HCT116 (cell line): ENCODE measurements around the gene PACRG. TPM values are rescaled to one million over a fixed set of nuclear protein-coding genes. Genes with fewer than 3 reads are reported as not detected.

Source experiments
- ATAC-seq: fragments of 200-7000 bp; cut with Tn5 transposase; 2 replicates; pipeline ENCODE4 v1.9.1; 2020; ENCODE audit warnings: mild to moderate bottlenecking, moderate library complexity
- BruUV-seq: library from RNA; stranded (reverse); fragments of 400-500 nt; replicated peaks from 2 replicates; lab custom pipeline; 2021; lab: Mats Ljungman, UMichigan
- CTCF ChIA-PET: fragments of 300-600 bp; sonication (Branson Sonifier 250); formaldehyde crosslinking; loops from one replicate; lab custom pipeline; 2021; ENCODE audit warnings: antibody characterized with exemption; lab: Charles Lee
- POLR2A ChIA-PET: fragments of 300-600, 350-600 bp; sonication (Branson Sonifier 250); formaldehyde crosslinking; loops from one replicate; lab custom pipeline; 2021; ENCODE audit warnings: antibody characterized with exemption; lab: Charles Lee
- RAD21 ChIA-PET, 2 experiments: fragments of 300-600 bp; sonication (Branson Sonifier 250); formaldehyde crosslinking; loops; one replicate each; lab custom pipeline; 2023; ENCODE audit warnings: low total read pairs in 2 of 2; ENCODE audit not compliant: uncharacterized antibody in 2 of 2, unreplicated experiment in 2 of 2, low non-redundant PET in 1 of 2; lab: Charles Lee
- DNase-seq: peaks from one replicate; pipeline ENCODE4 v3.0.0-alpha.2; 2010; ENCODE audit warnings: low read depth, low spot score
- H2AFZ ChIP-seq: fragments of 200-600 bp; shearing (Covaris generic), sonication (generic); 2 replicates; pipeline ENCODE4 v1.6.1; 2017; ENCODE audit warnings: low read depth, mixed run types, mixed read lengths, antibody characterized with exemption, low read length; ENCODE audit not compliant: poor library complexity, severe bottlenecking
- H3K27ac ChIP-seq: 2 replicates; pipeline ENCODE4 v1.5.1; 2012; ENCODE audit warnings: low read depth, low read length
- H3K27me3 ChIP-seq: fragments of 200-600 bp; sonication (generic); 2 replicates; pipeline ENCODE4 v1.6.1; 2016; ENCODE audit warnings: mixed run types, low read length, mixed read lengths; ENCODE audit not compliant: insufficient read depth
- H3K36me3 ChIP-seq, 2 experiments: fragments of 200-500 bp in 1 of 2; fragments of 200-600 bp in 1 of 2; sonication (Bioruptor generic) in 1 of 2; sonication (generic) in 1 of 2; 2 replicates each; pipeline versions ENCODE4 v1.5.1 to v1.6.1; 2014 to 2016; ENCODE audit warnings: low read length in 2 of 2, inconsistent platforms in 1 of 2, mixed read lengths in 1 of 2, mixed run types in 1 of 2; ENCODE audit not compliant: insufficient read depth in 2 of 2, control insufficient read depth in 1 of 2
- H3K4me1 ChIP-seq, 2 experiments: fragments of 200-600 bp in 1 of 2; sonication (generic) in 1 of 2; 2 replicates each; pipeline versions ENCODE4 v1.5.1 to v1.6.1; 2012 to 2017; ENCODE audit warnings: low read length in 2 of 2, inconsistent platforms in 1 of 2, mild to moderate bottlenecking in 1 of 2, mixed read lengths in 1 of 2, mixed run types in 1 of 2, moderate library complexity in 1 of 2; ENCODE audit not compliant: insufficient read depth in 2 of 2, control insufficient read depth in 1 of 2
- H3K4me2 ChIP-seq: fragments of 200-600 bp; sonication (generic); 2 replicates; pipeline ENCODE4 v1.6.1; 2017; ENCODE audit warnings: mixed run types, low read length, mixed read lengths
- H3K4me3 ChIP-seq, 2 experiments: fragments of 200-600 bp in 1 of 2; sonication (generic) in 1 of 2; replicated peaks in 1 of 2; 2 replicates each; pipeline ENCODE4 v1.5.1; 2011 to 2016; ENCODE audit warnings: low read length in 2 of 2, control low read depth in 1 of 2, low read depth in 1 of 2, mild to moderate bottlenecking in 1 of 2, mixed read lengths in 1 of 2, mixed run types in 1 of 2
- H3K79me2 ChIP-seq: fragments of 200-600 bp; sonication (generic); 2 replicates; pipeline ENCODE4 v1.6.1; 2017; ENCODE audit warnings: mild to moderate bottlenecking, mixed run types, low read length, moderate library complexity, mixed read lengths; ENCODE audit not compliant: insufficient read depth
- H3K9ac ChIP-seq: fragments of 200-600 bp; sonication (generic); 2 replicates; pipeline ENCODE4 v1.6.1; 2016; ENCODE audit warnings: low read length, mixed read lengths
- H3K9me2 ChIP-seq: fragments of 200-600 bp; sonication (generic), shearing (Covaris generic); 2 replicates; pipeline ENCODE4 v1.6.1; 2017; ENCODE audit warnings: mixed run types, mild to moderate bottlenecking, moderate library complexity; ENCODE audit not compliant: insufficient read depth
- H3K9me3 ChIP-seq, 2 experiments: fragments of 200-500 bp in 1 of 2; fragments of 200-600 bp in 1 of 2; sonication (Bioruptor generic) in 1 of 2; sonication (generic) in 1 of 2; 2 replicates each; pipeline ENCODE4 v1.6.1; 2014 to 2017; ENCODE audit warnings: low read length in 2 of 2, mixed read lengths in 2 of 2, inconsistent platforms in 1 of 2, low read depth in 1 of 2, mild to moderate bottlenecking in 1 of 2, mixed run types in 1 of 2, moderate library complexity in 1 of 2; ENCODE audit not compliant: control insufficient read depth in 1 of 2, insufficient read depth in 1 of 2
- H4K20me1 ChIP-seq: fragments of 200-600 bp; sonication (generic), shearing (Covaris generic); 2 replicates; pipeline ENCODE4 v1.6.1; 2017; ENCODE audit warnings: mixed run types, mild to moderate bottlenecking, moderate library complexity; ENCODE audit not compliant: insufficient read depth
- CBX3 ChIP-seq: IDR thresholded peaks from 2 replicates; pipeline ENCODE4 v1.6.1; 2012; ENCODE audit warnings: low read depth
- CEBPB ChIP-seq: IDR thresholded peaks from 2 replicates; pipeline ENCODE4 v1.6.1; 2012; ENCODE audit warnings: low read depth
- EGR1 ChIP-seq: IDR thresholded peaks from 2 replicates; pipeline ENCODE4 v1.6.1; 2012; ENCODE audit warnings: low read depth
- EZH2 ChIP-seq: fragments of 200-600 bp; sonication (generic); IDR thresholded peaks from 2 replicates; pipeline ENCODE4 v1.6.1; 2017; ENCODE audit warnings: antibody characterized with exemption, mixed run types
- FOSL1 ChIP-seq: IDR thresholded peaks from 2 replicates; pipeline ENCODE4 v1.6.1; 2012; ENCODE audit warnings: low read depth
- JUND ChIP-seq: IDR thresholded peaks from 2 replicates; pipeline ENCODE4 v1.6.1; 2012
- MAX ChIP-seq: IDR thresholded peaks from 2 replicates; pipeline ENCODE4 v1.6.1; 2012
- POLR2A ChIP-seq: IDR thresholded peaks from 2 replicates; pipeline ENCODE4 v1.7.0; 2011; ENCODE audit warnings: borderline replicate concordance; ENCODE audit not compliant: insufficient read depth, insufficient read length; ENCODE audit errors: extremely low read depth
- POLR2AphosphoS5 ChIP-seq: IDR thresholded peaks from 2 replicates; pipeline ENCODE4 v1.6.1; 2011; ENCODE audit warnings: mild to moderate bottlenecking, low read depth, low read length, moderate library complexity
- SP1 ChIP-seq: IDR thresholded peaks from 2 replicates; pipeline ENCODE4 v1.6.1; 2012; ENCODE audit warnings: low read depth
- ZFX ChIP-seq: fragments of 450-650 bp; IDR thresholded peaks from 2 replicates; pipeline ENCODE4 v1.6.1; 2017
- ZNF274 ChIP-seq: fragments of 200-500 bp; sonication (Bioruptor generic); IDR thresholded peaks from 2 replicates; pipeline ENCODE4 v1.6.1; 2014; ENCODE audit warnings: mild to moderate bottlenecking, low read depth, low read length, inconsistent platforms
- intact Hi-C: fragments of 100-400 bp; cut with micrococcal nuclease; formaldehyde crosslinking; loops from 2 replicates; pipeline ENCODE4 v1.10.0; 2022
- total RNA-seq: library from RNA; stranded (reverse); gene quantifications from one replicate; pipeline ENCODE4 v1.2.1, GENCODE V29; 2021; ENCODE audit not compliant: unreplicated experiment
- TF ChIP-seq, protein P1 (sequence below): IDR thresholded peaks from 2 replicates; pipeline ENCODE4 v1.6.1; 2011; ENCODE audit warnings: mild to moderate bottlenecking, low read length, moderate library complexity; ENCODE audit not compliant: insufficient replicate concordance; ENCODE audit errors: extremely low read depth
- TF ChIP-seq, protein P2 (sequence below): IDR thresholded peaks from 2 replicates; pipeline ENCODE4 v1.6.1; 2012; ENCODE audit warnings: low read depth

PACRG gene
- total RNA-seq, 1 experiment from 2014 or later = 0.71 TPM

DNA sequence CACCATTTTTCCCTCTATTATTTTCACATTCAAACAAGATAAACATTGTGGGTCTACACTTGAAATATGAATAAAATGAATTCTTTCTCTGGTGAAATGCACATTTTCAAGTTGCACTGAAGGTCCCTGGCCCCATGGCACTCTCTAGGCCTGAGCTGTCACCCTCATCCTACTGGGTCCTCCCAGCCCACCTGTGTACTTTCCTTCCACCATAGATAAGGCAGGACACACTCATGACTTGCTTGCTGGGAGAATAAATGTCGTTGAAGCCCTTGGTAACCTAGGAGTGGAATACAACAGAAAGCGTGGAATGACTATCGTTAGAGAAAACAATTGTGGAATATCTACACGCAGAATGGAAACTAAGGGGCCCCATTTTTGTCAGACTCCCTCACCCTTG is 585.8 kb downstream of the PACRG start:
- no peaks in the 10 kb centered on the region for H4K20me1 ChIP-seq
- no peaks in the 10 kb centered on the region for H3K36me3 ChIP-seq
- peaks cover 0 to 12% of the 10 kb centered on the region in 2 experiments; a peak in 2 of 4 replicates for H3K4me1 ChIP-seq
- no TSS peak for BruUV-seq
- ATAC-seq (no peak), DNase-seq (no peak)
- no peak overlapping the region for H3K4me3 ChIP-seq
- intact Hi-C loops = no loop called here
- no peaks in the 10 kb centered on the region for H3K9me2 ChIP-seq
- H3K4me2 ChIP-seq = no peak overlapping the region
- no peaks in the 10 kb centered on the region; a peak in 1 of 4 replicates for H3K9me3 ChIP-seq
- no peak overlapping the region for H2AFZ ChIP-seq
- TF ChIP-seq ZNF274 (no peak), EZH2 (no peak), CEBPB (no peak), EGR1 (no peak), SP1 (no peak), ZFX (no peak), POLR2A (no peak), CBX3 (no peak)
- TF ChIP-seq, protein P1, sequence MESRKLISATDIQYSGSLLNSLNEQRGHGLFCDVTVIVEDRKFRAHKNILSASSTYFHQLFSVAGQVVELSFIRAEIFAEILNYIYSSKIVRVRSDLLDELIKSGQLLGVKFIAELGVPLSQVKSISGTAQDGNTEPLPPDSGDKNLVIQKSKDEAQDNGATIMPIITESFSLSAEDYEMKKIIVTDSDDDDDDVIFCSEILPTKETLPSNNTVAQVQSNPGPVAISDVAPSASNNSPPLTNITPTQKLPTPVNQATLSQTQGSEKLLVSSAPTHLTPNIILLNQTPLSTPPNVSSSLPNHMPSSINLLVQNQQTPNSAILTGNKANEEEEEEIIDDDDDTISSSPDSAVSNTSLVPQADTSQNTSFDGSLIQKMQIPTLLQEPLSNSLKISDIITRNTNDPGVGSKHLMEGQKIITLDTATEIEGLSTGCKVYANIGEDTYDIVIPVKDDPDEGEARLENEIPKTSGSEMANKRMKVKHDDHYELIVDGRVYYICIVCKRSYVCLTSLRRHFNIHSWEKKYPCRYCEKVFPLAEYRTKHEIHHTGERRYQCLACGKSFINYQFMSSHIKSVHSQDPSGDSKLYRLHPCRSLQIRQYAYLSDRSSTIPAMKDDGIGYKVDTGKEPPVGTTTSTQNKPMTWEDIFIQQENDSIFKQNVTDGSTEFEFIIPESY = no peak
- no peaks in the 10 kb centered on the region for H3K79me2 ChIP-seq
- ChIA-PET RAD21 (no interaction called here), POLR2A (no interaction called here), CTCF (no interaction called here)
- no peaks in the 10 kb centered on the region for H3K27me3 ChIP-seq
- H3K27ac ChIP-seq = no peak overlapping the region
- H3K9ac ChIP-seq = no peak overlapping the region

- H3K79me2 ChIP-seq = no peaks in the 10 kb centered on the region
- peaks cover 0 to 12% of the 10 kb centered on the region in 2 experiments; a peak in 2 of 4 replicates for H3K4me1 ChIP-seq
- H3K4me2 ChIP-seq = no peak overlapping the region
- intact Hi-C loops = no loop called here
- H4K20me1 ChIP-seq = no peaks in the 10 kb centered on the region
- ChIA-PET CTCF (no interaction called here), RAD21 (no interaction called here), POLR2A (no interaction called here)
- DNase-seq (no peak), ATAC-seq (no peak)
- BruUV-seq = no TSS peak
- H3K9ac ChIP-seq = no peak overlapping the region
- no peak overlapping the region for H3K27ac ChIP-seq
- H3K9me3 ChIP-seq = no peaks in the 10 kb centered on the region; a peak in 1 of 4 replicates
- H3K9me2 ChIP-seq = no peaks in the 10 kb centered on the region
- no peaks in the 10 kb centered on the region for H3K27me3 ChIP-seq
- H2AFZ ChIP-seq = no peak overlapping the region
- H3K36me3 ChIP-seq = no peaks in the 10 kb centered on the region
- no peak overlapping the region for H3K4me3 ChIP-seq
- TF ChIP-seq CEBPB (no peak), JUND (no peak), CBX3 (no peak), POLR2A (no peak), MAX (no peak), FOSL1 (no peak), SP1 (no peak), POLR2AphosphoS5 (no peak)
- TF ChIP-seq, protein P2, sequence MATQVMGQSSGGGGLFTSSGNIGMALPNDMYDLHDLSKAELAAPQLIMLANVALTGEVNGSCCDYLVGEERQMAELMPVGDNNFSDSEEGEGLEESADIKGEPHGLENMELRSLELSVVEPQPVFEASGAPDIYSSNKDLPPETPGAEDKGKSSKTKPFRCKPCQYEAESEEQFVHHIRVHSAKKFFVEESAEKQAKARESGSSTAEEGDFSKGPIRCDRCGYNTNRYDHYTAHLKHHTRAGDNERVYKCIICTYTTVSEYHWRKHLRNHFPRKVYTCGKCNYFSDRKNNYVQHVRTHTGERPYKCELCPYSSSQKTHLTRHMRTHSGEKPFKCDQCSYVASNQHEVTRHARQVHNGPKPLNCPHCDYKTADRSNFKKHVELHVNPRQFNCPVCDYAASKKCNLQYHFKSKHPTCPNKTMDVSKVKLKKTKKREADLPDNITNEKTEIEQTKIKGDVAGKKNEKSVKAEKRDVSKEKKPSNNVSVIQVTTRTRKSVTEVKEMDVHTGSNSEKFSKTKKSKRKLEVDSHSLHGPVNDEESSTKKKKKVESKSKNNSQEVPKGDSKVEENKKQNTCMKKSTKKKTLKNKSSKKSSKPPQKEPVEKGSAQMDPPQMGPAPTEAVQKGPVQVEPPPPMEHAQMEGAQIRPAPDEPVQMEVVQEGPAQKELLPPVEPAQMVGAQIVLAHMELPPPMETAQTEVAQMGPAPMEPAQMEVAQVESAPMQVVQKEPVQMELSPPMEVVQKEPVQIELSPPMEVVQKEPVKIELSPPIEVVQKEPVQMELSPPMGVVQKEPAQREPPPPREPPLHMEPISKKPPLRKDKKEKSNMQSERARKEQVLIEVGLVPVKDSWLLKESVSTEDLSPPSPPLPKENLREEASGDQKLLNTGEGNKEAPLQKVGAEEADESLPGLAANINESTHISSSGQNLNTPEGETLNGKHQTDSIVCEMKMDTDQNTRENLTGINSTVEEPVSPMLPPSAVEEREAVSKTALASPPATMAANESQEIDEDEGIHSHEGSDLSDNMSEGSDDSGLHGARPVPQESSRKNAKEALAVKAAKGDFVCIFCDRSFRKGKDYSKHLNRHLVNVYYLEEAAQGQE = no peak
- TF ChIP-seq, protein P1 = no peak
These were observed 586.2 kb downstream of the PACRG start for GRCh38 chr6:163313981-163314380.
